ENCODE data around the gene MAGI1.

GRCh38 chr3:65739901-65740541 lies 298.7 kb downstream of the MAGI1 start:
- TF ChIP-seq CTCF (IDR thresholded peaks at IDR 0.05 in 8 of 11, conservative IDR thresholded peaks at IDR 0.05 in 3 of 11) (no peak), POLR2AphosphoS5 (IDR thresholded peaks at IDR 0.05) (no peak)
